SIG-M5 (cell line): ENCODE results near the gene CCL8.

ENCODE experiments used
- DNase-seq: peaks from one replicate; lab custom pipeline; 2025; lab: John Stamatoyannopoulos, UW

The CCL8 gene

DNA sequence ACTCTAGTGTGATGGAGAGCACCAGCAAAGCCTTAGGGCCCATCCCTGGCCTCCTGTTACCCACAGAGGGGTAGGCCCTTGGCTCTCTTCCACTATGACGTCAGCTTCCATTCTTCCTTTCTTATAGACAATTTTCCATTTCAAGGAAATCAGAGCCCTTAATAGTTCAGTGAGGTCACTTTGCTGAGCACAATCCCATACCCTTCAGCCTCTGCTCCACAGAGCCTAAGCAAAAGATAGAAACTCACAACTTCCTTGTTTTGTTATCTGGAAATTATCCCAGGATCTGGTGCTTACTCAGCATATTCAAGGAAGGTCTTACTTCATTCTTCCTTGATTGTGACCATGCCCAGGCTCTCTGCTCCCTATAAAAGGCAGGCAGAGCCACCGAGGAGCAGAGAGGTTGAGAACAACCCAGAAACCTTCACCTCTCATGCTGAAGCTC lies at the start of gene CCL8:
TSS of gene CCL8 (plus strand) at position 397 of the 445 bp plus-strand sequence. CDS start 67 bp downstream, outside the sequence.
- no peak for DNase-seq

DNA sequence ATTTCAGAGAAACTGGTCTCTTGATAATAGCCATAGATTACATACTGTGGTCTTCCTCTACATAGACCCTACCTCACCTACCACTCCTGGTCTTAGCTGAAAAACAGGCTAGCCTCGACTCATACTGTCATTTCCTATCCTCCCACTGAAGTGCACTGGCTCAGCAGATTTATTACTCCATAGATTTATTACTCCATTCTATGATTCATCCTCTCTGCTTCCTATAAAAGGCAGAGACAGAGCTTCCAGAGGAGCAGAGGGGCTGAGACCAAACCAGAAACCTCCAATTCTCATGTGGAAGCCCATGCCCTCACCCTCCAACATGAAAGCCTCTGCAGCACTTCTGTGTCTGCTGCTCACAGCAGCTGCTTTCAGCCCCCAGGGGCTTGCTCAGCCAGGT lies 49.3 kb upstream of the CCL8 start, which contains the start of gene CCL7:
TSS of gene CCL7 (plus strand) at position 253 of the 400 bp plus-strand sequence. CDS start at position 323, 70 bp downstream.
- no peak for DNase-seq

DNA sequence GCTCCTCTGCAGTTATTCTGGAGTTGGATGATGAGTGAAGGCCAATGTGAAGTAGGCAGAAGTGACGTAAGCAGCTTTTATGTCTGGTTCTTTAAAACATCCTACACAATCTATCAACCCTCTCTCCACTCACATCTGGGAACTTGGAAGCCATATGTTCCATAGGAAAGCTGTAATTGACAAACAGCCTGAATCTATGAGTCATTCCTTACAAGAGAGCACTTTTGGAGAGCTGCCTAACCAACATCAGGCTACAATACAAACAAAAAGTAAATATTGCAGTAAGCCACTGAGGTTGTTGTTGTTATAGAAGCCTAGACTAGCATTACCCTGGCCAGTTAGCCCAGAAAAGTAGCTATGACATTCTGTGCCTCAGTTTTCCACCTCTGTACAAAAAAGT lies 43.4 kb upstream of the CCL8 start:
- no peak for DNase-seq

DNA sequence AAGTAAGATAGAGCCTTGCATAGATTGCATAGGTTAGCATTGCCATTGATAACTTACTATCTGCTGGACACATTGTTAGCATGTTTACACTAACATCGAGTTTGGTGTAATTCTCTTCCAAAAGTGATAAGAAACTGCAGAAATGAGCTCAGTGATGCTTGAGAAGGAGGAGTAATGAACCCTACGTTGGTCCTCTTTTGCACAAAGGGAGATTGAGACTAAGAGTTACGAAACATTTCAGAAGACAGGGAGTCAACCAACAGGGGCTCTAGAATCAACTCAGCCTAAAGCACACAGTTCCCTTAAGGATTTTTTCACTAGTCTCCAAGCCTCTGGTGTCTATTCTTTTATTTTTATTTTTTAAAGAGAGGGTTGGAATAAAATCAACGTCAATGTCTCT lies 42.4 kb upstream of the CCL8 start:
- no peak for DNase-seq

DNA sequence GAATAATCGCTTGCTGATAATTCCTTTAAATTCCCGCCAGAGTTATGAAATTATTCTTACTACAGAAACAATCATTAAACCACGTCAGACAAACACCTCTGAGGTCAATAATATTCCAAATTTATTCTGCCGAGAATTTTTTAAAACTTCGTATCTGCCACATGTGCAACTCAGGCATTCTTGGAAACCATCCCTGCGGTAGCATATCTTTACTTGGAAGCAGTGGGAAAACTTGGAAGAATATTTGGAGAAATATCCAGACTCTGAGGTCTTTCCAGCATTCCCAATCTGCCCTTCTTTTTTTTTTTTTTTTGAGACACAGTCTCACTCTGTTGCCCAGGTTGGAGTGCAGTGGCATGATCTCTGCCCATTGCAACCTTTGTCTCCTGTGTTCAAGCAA lies 35.7 kb upstream of the CCL8 start:
- no peak for DNase-seq

DNA sequence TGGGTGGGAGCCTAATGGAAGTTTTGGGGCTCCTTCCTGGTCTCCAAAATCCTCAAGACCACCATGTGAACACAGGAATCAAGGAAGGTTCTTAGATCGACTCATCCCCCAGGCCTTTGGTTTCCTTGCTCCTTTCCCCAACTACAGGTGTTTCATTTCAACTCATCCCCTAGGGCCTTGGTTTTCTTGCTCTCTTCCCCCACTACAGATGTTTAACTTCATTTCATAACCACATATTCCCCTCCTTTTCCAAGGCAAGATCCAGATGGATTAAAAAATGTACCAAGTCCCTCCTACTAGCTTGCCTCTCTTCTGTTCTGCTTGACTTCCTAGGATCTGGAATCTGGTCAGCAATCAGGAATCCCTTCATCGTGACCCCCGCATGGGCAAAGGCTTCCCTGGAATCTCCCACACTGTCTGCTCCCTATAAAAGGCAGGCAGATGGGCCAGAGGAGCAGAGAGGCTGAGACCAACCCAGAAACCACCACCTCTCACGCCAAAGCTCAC lies 33.9 kb upstream of the CCL8 start, which contains the start of gene CCL11:
TSS of gene CCL11 (plus strand) at position 457 of the 507 bp plus-strand sequence. CDS start 67 bp downstream, outside the sequence.
- no peak for DNase-seq

DNA sequence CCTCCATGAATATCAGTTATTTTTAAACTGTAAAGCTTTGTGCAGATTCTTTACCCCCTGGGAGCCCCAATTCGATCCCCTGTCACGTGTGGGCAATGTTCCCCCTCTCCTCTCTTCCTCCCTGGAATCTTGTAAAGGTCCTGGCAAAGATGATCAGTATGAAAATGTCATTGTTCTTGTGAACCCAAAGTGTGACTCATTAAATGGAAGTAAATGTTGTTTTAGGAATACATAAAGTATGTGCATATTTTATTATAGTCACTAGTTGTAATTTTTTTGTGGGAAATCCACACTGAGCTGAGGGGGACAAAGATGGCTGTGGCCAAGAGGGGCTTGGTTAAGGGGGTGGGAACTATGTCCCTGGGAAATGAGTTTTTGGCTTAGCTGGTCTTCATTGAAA lies 31.4 kb upstream of the CCL8 start:
- DNase-seq: no peak

DNA sequence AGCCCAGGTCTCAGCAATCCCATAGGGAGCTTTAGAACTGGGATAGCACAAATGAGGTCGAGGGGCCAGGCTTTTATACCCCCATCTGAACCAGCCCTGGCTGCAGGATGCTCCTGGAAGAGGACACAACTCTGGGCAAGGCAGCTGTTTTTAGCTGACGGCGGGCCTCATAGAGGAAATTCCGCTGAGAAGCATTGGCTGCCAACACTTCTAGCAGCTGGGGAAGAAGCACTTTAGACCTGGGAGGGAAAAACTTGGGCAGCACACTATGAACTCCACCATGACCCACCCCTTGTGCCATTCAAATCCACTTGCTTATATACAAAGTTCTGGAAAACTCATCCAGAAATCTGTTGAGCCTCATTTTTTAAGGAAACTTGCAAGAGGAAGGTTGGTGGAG lies 28.6 kb upstream of the CCL8 start:
- DNase-seq: no peak

GRCh38 chr17:34291721-34292348 lies 27.4 kb upstream of the CCL8 start:
- DNase-seq: no peak

GRCh38 chr17:34299027-34299426 lies 20.2 kb upstream of the CCL8 start:
- no peak for DNase-seq

DNA sequence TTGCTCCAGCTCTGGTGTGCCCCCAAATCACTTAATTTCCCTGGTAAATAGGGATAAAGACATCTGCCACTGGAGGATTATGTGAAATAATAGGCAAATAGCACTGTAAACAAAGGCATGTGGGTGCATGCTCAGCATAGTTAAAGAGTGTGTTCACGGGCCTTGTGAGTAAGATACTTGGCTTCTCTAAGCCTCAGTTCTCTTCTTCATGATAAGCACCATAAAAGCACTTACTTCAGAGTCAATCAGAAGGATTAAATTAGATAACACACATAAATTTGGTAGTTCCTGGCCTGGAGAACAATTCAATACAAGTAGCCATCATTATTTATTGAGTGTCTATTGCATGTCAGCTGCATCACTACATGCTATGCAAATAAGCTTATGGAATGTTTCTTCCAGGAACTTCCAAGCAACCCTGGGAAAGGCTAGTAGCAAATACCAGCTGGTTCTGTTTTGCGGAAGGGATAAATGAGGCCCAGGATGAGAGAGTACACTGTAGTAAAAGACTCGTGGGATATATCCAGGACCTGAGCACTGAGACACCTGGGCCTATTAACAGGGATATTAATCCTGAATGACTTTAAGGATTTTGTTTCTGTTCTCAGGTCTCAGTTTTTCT lies 19.2 kb upstream of the CCL8 start:
- no peak for DNase-seq

DNA sequence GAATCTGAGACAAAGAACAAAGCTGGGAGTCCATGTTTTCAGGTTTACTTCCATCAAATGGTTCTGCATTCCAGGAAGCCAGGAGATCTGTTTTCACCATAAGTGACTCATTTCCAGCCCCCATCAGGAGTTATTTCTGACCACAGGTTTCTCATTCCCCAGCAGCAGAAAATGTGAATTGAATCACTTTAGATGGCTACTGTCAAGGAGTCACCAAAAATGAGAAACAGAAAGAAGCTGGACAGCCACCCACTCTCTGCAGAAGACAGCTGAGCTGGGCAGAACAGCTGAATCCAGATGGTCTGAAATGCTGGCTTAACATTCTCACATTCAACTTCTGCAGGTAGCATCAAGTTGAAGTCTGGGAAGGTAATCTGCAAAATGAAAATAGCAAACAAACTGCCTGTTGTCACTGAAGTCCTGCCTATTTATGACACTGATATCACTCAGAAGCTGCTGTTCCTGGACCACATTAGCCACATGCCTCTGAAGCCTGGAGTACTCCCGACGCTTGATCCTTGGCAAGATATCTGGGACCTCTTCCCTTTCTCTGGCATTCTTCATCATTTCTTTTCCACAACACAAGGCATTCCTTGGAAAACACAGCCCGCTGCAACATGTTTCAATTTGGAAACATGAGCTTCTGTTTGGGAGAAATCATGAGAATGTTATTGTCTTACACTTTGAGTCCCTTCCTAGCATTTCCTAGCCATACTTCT lies 18.4 kb upstream of the CCL8 start:
- no peak for DNase-seq

- DNase-seq: no peak
These were observed 17.2 kb upstream of the CCL8 start for GRCh38 chr17:34301986-34302385.

DNA sequence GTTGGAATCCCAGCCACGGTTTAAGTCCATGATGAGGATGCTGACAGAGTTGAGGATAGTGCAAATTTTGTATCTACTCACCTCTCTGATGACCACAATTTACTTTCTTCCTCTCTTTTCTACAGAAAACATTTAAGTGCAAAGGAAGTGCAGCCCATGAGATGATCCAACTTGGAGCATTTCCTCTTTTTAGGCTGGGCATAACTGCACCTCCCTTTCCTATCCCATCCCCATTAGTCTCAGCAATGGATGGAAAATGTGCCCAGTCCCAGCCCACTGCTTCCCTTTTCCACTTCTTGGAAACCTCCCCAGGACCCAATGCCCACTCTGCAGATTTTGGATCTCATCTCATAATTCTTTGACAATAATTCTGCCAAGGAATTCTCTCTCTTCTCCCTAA lies 16.6 kb upstream of the CCL8 start:
- DNase-seq: no peak

DNA sequence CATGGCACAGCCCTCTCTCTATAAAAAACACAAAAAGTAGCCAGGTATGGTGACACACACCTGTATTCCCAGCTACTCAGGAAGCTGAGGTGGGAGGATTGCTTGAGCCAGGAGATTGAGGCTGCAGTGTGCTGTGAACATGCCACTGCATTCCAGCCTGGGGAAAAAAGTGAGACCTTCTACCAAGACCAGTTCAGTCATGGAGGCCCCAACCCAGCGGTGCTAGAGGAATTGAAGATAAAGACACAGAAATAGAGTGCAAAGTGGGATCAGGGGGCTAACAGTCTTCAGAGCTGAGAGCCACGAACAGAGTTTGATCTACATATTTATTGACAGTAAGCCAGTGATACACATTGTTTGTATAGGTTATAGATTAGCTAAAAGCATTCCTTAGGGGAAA lies 15.6 kb upstream of the CCL8 start:
- DNase-seq: no peak

- DNase-seq: no peak
These were observed 14.2 kb upstream of the CCL8 start for GRCh38 chr17:34305061-34305460.

GRCh38 chr17:34305606-34306005 lies 13.6 kb upstream of the CCL8 start:
- no peak for DNase-seq

DNA sequence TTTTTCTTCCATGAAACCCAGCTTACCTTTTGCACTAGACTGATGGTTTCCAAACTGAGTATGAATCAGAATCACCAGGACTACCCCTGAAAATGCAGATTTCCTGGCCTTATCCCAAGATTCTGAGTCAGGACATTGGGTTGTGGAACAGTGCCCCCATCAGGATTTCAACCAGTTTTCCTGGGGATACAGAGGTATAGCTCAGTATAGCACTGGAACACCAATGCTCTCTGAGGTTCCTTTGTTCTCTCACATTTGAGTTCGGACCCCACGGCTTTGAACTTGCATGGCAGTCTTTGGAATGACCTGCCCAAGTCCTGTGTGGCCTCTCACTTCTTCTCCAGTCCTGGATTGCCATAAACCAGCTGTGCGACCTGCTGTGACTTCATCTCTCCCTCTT lies 12.8 kb upstream of the CCL8 start:
- no peak for DNase-seq

DNA sequence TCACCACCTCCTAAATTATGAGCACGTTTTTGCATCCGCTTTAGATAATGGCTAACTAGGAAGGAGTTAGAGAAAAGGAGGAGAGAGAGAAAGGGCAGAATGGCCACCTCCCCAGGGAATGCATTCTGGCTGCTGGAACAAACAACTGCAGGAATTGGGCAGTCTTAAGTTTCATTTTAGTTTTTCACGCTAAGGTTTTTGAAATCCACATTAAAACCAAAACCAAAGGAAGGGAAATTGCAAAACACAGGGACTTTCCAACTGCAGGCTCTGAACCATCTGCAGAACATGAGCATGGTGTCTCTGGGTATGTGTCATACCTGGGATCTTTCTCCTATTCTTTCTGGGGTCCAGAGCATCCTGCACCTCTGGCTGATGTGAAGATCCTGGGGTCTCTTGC lies 12.1 kb upstream of the CCL8 start:
- no peak for DNase-seq

GRCh38 chr17:34308371-34308770 lies 10.9 kb upstream of the CCL8 start:
- no peak for DNase-seq

DNA sequence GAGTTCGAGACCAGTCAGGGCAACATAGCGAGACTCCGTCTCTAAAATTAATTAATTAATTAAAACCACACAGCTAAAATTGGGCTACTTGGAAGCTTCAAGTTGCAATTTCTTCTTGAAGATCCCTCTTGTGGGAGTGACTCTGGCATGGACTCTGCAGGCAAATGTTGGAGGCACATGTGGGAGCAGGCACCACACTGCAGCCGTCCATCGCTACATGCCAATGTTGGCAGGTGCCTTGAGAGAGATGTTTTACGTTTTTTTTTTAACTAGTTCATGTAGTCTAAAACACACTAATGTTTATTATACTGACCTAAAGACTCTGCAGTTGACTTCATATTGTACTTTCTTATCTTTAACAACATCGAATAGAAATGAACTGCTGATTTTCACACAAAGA lies 7.9 kb upstream of the CCL8 start:
- no peak for DNase-seq

DNA sequence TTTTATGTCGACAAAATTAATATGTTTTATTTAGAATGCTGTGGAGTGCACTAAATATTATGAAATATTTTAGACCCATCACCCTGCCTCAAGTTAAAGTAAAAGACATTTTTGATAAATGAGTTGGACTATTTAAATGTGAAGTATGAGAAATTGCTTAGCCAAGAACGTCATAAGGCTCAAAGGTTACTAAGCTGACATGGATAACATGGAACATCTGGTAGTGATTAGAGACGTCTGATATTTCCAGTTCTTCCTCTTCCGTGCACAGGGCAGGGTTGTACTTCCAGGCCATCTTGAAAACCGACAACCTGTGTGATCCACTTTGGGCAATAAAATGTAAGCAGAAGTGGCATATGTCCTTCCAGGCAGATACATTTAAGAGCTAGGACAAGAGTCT lies 7.2 kb upstream of the CCL8 start:
- DNase-seq: no peak

DNA sequence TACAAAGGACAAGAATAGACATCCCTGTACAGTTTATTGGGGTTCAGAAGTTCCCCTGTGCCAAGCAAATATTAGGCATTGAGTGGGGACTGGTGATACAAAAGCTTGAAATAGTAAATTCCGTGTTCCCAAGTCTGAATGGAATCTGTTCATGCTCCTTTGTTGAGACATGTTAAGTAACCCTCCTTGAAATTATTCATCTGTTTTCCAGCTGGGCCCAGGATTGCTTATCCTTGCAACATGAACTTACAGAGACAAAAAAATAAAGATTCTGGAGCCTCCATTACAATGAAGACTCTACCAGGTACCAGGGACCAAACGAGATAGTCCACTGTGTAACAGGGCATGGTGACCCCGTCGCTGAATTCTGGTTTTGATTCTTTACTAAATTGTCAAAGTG lies 6.1 kb upstream of the CCL8 start:
- DNase-seq: no peak
